Panc1 (cell line): ENCODE measurements around the gene PHF21A. TPM values are rescaled to one million over a fixed set of nuclear protein-coding genes. Genes with fewer than 3 reads are reported as not detected.

Experiments used
- ATAC-seq: fragments of 200-7000 bp; cut with Tn5 transposase; 2 replicates; pipeline ENCODE4 v1.9.1; 2020; ENCODE audit warnings: mild to moderate bottlenecking, moderate library complexity
- BruUV-seq: library from RNA; stranded (reverse); fragments of 400-500 nt; replicated peaks from 2 replicates; lab custom pipeline; 2021; lab: Mats Ljungman, UMichigan
- CTCF ChIA-PET: fragments of 300-600 bp; sonication (Branson Sonifier 250); formaldehyde crosslinking; loops from one replicate; lab custom pipeline; 2022; ENCODE audit warnings: antibody characterized with exemption; lab: Charles Lee
- POLR2A ChIA-PET: fragments of 300-600 bp; sonication (Branson Sonifier 250); formaldehyde crosslinking; loops from one replicate; lab custom pipeline; 2022; ENCODE audit warnings: antibody characterized with exemption; lab: Charles Lee
- DNase-seq: peaks from one replicate; pipeline ENCODE4 v3.0.0-alpha.2; 2010; ENCODE audit warnings: low read depth, low spot score
- H3K27ac ChIP-seq: 2 replicates; pipeline ENCODE4 v1.5.1; 2011; ENCODE audit warnings: mild to moderate bottlenecking, low read length, inconsistent platforms
- H3K27me3 ChIP-seq: fragments of 200-500 bp; sonication (Bioruptor generic); 2 replicates; pipeline ENCODE4 v1.6.0; 2014; ENCODE audit warnings: low read length, inconsistent platforms; ENCODE audit not compliant: control insufficient read depth, insufficient read depth
- H3K36me3 ChIP-seq: fragments of 200-500 bp; sonication (Bioruptor generic); 2 replicates; pipeline ENCODE4 v1.5.1; 2014; ENCODE audit warnings: inconsistent platforms, mild to moderate bottlenecking, low read length, moderate library complexity; ENCODE audit not compliant: control insufficient read depth, insufficient read depth
- H3K4me1 ChIP-seq: 2 replicates; pipeline ENCODE4 v1.5.1; 2011; ENCODE audit warnings: inconsistent platforms, mild to moderate bottlenecking, low read length, moderate library complexity; ENCODE audit not compliant: control insufficient read depth, insufficient read depth
- H3K4me3 ChIP-seq, 2 experiments: 2 replicates each; pipeline ENCODE4 v1.5.1; 2011 to 2012; ENCODE audit warnings: low read depth in 2 of 2, low read length in 2 of 2, mild to moderate bottlenecking in 2 of 2, inconsistent platforms in 1 of 2, moderate library complexity in 1 of 2
- H3K9me3 ChIP-seq: fragments of 200-500 bp; sonication (Bioruptor generic); 2 replicates; pipeline ENCODE4 v1.5.1; 2014; ENCODE audit warnings: low read depth, mild to moderate bottlenecking, inconsistent platforms, low read length, moderate library complexity; ENCODE audit not compliant: control insufficient read depth, insufficient read depth
- CTCF ChIP-seq: fragments of 450-650 bp; IDR thresholded peaks from 2 replicates; pipeline ENCODE4 v1.5.1; 2017; ENCODE audit warnings: mild to moderate bottlenecking
- POLR2AphosphoS5 ChIP-seq: IDR thresholded peaks from 2 replicates; pipeline ENCODE4 v1.6.1; 2012; ENCODE audit warnings: mild to moderate bottlenecking, low read depth, low read length, moderate library complexity
- SIN3A ChIP-seq: IDR thresholded peaks from 2 replicates; pipeline ENCODE4 v1.6.1; 2012; ENCODE audit warnings: low read depth, mild to moderate bottlenecking, low read length, moderate library complexity, borderline replicate concordance; ENCODE audit not compliant: insufficient read depth
- TCF7L2 ChIP-seq: IDR thresholded peaks from 2 replicates; pipeline ENCODE4 v1.6.1; 2011; ENCODE audit warnings: mild to moderate bottlenecking, low read depth, low read length, inconsistent platforms
- in situ Hi-C: cut with HindIII; loops from 2 replicates; pipeline ENCODE4 v1.10.0; 2016; ENCODE audit warnings: low sequenced_read_pairs, low pct_unique_long_range_greater_than_20kb
- intact Hi-C: fragments of 100-400 bp; cut with micrococcal nuclease; formaldehyde crosslinking; loops from one replicate; pipeline ENCODE4 v1.10.0; 2022; ENCODE audit not compliant: unreplicated experiment
- total RNA-seq: library from RNA; stranded (reverse); gene quantifications from one replicate; pipeline ENCODE4 v1.2.1, GENCODE V29; 2021; ENCODE audit not compliant: unreplicated experiment
- TF ChIP-seq, protein P1 (sequence below), 2 experiments: IDR thresholded peaks; 2 replicates each; pipeline ENCODE4 v1.6.1; 2011 to 2012; ENCODE audit warnings: low read depth in 2 of 2, control low read depth in 1 of 2, low read length in 1 of 2, mild to moderate bottlenecking in 1 of 2, moderate library complexity in 1 of 2; ENCODE audit not compliant: insufficient read depth in 1 of 2

PHF21A gene
- total RNA-seq, 1 experiment from 2014 or later: 45.7 TPM

- TF ChIP-seq, protein P1, sequence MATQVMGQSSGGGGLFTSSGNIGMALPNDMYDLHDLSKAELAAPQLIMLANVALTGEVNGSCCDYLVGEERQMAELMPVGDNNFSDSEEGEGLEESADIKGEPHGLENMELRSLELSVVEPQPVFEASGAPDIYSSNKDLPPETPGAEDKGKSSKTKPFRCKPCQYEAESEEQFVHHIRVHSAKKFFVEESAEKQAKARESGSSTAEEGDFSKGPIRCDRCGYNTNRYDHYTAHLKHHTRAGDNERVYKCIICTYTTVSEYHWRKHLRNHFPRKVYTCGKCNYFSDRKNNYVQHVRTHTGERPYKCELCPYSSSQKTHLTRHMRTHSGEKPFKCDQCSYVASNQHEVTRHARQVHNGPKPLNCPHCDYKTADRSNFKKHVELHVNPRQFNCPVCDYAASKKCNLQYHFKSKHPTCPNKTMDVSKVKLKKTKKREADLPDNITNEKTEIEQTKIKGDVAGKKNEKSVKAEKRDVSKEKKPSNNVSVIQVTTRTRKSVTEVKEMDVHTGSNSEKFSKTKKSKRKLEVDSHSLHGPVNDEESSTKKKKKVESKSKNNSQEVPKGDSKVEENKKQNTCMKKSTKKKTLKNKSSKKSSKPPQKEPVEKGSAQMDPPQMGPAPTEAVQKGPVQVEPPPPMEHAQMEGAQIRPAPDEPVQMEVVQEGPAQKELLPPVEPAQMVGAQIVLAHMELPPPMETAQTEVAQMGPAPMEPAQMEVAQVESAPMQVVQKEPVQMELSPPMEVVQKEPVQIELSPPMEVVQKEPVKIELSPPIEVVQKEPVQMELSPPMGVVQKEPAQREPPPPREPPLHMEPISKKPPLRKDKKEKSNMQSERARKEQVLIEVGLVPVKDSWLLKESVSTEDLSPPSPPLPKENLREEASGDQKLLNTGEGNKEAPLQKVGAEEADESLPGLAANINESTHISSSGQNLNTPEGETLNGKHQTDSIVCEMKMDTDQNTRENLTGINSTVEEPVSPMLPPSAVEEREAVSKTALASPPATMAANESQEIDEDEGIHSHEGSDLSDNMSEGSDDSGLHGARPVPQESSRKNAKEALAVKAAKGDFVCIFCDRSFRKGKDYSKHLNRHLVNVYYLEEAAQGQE (IDR thresholded peaks at IDR 0.05; ENCODE audit: insufficient read depth in 1 of 2, low read depth in 2 of 2, low read length in 1 of 2): no peak
- no peak for TF ChIP-seq POLR2AphosphoS5
- TF ChIP-seq TCF7L2: no peak
- no peak for TF ChIP-seq CTCF
- no peak for TF ChIP-seq SIN3A
- Histone ChIP-seq H3K4me3 (no peak overlapping the region), H3K36me3 (peaks cover 14% of the 10 kb centered on the region), H3K27me3 (no peaks in the 10 kb centered on the region), H3K9me3 (no peaks in the 10 kb centered on the region), H3K27ac (no peak overlapping the region), H3K4me1 (no peaks in the 10 kb centered on the region)
- ChIA-PET CTCF (interaction anchor here (0.7 kb wide), 2 partner anchors 13 to 457 kb away, joined by 7 to 9 read pairs; no protein-coding TSS in a partner anchor), POLR2A (interaction anchor here (0.6 kb wide), 1 partner anchor 1547 kb away, joined by 8 read pairs; no protein-coding TSS in a partner anchor)
- no peak for DNase-seq
- no peak for ATAC-seq
- no TSS peak for BruUV-seq
- in situ Hi-C loops: no loop called here
- intact Hi-C loops: no loop called here
These were observed 185.7 kb downstream of the PHF21A start for GRCh38 chr11:45935349-45936064.

DNA sequence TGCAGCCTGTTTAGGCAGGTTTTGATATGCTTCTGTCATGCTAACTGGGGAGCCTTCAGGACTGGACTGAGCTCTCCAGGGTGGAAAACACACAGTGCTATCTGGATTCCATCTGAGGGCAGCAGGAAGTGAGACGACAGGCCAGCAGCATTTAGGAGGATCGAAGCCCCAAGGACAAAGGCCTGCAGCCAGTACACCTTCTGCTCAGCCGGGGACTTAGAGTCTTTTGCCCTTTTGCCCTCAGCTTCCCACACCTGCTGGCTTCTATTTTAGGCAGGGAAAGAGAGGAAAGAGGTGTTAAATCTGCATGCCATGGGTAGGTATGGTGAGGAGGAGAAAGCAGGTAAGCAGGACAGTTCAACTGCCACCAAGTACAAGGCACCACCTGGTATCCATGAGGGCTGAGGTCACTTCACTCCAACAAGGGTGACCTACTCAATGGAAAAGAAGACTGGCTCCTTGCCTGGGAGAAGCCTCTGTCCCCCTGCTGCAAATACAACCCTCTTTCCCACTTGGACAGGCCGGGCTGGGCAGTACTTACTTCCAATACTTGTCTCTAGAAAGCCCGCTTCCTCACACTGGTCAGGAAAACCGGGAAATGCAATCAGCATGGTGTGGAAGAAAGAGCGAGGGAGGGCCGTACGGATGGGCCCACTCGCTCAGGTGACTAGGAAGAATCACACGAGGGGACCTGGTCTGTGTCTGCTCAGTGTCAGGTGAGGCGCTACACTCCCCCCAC lies 186.5 kb downstream of the PHF21A start:
- no peak overlapping the region for H3K4me3 ChIP-seq
- DNase-seq (no peak), ATAC-seq (no peak)
- no peaks in the 10 kb centered on the region for H3K9me3 ChIP-seq
- ChIA-PET CTCF (interaction anchor here (0.7 kb wide), 1 partner anchor 457 kb away, joined by 7 read pairs; no protein-coding TSS in a partner anchor), POLR2A (interaction anchor here (0.6 to 0.7 kb wide), 2 partner anchors 174 to 1617 kb away, joined by 6 read pairs; no protein-coding TSS in a partner anchor)
- H3K27ac ChIP-seq: no peak overlapping the region
- no peak for TF ChIP-seq CTCF
- no peak for TF ChIP-seq POLR2AphosphoS5
- TF ChIP-seq, protein P1 (IDR thresholded peaks at IDR 0.05; ENCODE audit: insufficient read depth in 1 of 2, low read depth in 2 of 2, low read length in 1 of 2): no peak
- no peak for TF ChIP-seq SIN3A
- no peak for TF ChIP-seq TCF7L2
- intact Hi-C loops: no loop called here
- in situ Hi-C loops: no loop called here
- no TSS peak for BruUV-seq
- no peaks in the 10 kb centered on the region for H3K27me3 ChIP-seq
- H3K4me1 ChIP-seq: no peaks in the 10 kb centered on the region
- peaks cover 14% of the 10 kb centered on the region for H3K36me3 ChIP-seq
